ENCODE data around the gene UBALD1.

The UBALD1 gene

DNA sequence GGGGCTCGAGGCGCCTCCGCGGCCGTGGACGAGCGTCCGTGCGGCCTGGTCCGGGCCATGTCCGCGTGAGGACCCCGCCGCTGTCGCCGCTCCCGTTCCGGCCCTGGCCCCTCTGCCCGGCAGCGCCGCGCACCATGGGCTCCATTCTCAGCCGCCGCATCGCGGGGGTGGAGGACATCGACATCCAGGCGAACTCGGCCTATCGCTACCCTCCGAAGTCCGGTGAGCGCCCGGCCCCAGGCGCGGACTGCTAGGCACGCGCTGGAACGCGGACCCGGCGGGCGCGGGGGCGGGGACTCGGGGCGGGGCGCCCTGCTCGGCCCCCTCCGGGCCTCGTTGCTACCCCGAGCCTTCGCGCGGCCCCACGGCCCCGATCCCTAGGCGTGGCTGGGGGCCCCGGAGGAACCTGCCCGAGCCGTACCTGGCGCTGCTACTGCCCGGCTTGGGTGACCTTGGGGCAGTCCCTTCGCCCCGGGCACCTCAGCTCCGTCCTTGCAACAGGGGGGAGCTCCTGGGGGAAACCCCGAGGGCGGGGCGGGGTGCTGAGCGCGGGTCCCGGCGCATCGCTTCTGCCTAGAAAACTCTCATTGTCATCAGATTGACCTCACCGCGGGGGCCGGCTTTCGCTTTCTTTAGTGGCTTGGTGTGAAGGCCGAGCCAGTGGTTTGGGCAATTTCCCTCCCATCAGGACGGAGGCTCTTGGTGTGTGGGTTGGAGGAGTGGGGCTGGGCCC, 10.3 kb upstream of the UBALD1 start:
- peak; percentile 65 to 75 for DNase-seq (ENCODE audit: low read depth in 2 of 2)
- peak overlapping the region; percentile 94 to 95 for H3K4me3 ChIP-seq (replicated peaks in 1 of 2; ENCODE audit: low read depth in 2 of 2, low read length in 2 of 2)
- TF ChIP-seq, protein P1, sequence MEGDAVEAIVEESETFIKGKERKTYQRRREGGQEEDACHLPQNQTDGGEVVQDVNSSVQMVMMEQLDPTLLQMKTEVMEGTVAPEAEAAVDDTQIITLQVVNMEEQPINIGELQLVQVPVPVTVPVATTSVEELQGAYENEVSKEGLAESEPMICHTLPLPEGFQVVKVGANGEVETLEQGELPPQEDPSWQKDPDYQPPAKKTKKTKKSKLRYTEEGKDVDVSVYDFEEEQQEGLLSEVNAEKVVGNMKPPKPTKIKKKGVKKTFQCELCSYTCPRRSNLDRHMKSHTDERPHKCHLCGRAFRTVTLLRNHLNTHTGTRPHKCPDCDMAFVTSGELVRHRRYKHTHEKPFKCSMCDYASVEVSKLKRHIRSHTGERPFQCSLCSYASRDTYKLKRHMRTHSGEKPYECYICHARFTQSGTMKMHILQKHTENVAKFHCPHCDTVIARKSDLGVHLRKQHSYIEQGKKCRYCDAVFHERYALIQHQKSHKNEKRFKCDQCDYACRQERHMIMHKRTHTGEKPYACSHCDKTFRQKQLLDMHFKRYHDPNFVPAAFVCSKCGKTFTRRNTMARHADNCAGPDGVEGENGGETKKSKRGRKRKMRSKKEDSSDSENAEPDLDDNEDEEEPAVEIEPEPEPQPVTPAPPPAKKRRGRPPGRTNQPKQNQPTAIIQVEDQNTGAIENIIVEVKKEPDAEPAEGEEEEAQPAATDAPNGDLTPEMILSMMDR (IDR thresholded peaks at IDR 0.05; ENCODE audit: low read depth, low read length): no peak

DNA sequence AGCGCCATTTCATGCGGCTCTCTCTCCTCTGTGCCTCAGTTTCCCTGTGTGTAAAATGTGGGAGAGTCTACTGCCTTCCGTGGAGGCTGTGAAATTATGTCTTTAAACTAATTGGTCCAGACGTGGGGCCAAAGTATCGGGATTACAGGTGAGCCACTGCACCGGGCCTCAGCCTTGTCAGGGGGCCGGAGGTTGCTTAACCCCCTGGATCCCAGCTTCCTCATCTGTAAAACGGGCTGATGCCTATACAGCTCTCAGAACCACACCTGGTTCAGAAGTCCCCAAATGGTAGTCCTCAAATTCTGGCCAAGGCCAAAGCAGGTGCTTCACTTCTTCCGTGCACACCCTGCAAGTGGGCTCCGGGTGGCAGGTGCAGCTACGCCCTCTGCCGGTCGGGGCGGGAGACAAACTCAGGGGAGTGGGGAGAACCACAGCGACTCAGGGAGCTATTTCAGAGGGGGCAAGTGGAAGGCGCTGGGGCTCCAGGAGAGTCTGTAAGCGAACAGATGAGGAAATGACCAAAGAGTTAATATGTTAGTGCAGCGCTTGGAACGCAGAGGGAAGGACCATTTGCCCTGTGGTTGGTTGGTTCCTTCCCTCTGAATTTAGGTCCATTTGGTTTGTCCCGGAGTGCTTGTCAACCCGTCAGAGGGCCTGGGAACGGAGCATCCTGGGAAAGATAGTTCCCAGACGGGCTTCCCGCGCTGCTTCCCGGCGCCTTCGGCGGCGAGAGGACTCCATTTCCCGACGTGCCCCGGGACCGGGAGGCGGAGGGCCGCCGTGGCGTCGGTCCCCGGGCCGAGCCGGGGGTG, 9.5 kb upstream of the UBALD1 start, which contains the start of gene MGRN1:
Gene MGRN1, plus strand, starts transcription at position 812 of the 812 bp plus-strand sequence. CDS start 135 bp downstream, outside the sequence.
- TF ChIP-seq, protein P1 (IDR thresholded peaks at IDR 0.05; ENCODE audit: low read depth, low read length): peak; percentile 94
- DNase-seq (ENCODE audit: low read depth in 2 of 2): peak; percentile 98
- H3K4me3 ChIP-seq (replicated peaks in 1 of 2; ENCODE audit: low read depth in 2 of 2, low read length in 2 of 2): peak within 1 kb of the TSS; percentile 94 to 95

DNA sequence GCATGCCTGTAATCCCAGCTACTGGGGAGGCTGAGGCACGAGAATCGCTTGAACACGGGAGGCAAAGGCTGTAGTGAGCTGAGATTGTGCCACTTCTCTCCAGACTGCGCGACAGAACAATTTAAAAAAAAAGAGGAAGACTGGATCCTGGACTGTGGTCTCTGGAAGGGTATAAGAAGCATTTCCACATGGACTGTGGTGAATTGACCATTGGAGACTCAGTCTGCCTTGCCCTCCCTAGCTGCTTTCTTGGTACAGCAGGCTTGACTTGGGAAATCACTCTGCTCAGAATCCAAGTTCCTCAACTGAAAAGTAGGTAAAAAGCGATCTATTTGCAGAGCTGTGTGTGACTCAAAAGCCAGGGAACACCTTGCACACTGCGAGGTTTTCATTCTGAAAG, 8.9 kb upstream of the UBALD1 start:
- H3K4me3 ChIP-seq (replicated peaks in 1 of 2; ENCODE audit: low read depth in 2 of 2, low read length in 2 of 2): no peak overlapping the region
- no peak for DNase-seq (ENCODE audit: low read depth in 2 of 2)
- TF ChIP-seq, protein P1 (IDR thresholded peaks at IDR 0.05; ENCODE audit: low read depth, low read length): no peak

DNA sequence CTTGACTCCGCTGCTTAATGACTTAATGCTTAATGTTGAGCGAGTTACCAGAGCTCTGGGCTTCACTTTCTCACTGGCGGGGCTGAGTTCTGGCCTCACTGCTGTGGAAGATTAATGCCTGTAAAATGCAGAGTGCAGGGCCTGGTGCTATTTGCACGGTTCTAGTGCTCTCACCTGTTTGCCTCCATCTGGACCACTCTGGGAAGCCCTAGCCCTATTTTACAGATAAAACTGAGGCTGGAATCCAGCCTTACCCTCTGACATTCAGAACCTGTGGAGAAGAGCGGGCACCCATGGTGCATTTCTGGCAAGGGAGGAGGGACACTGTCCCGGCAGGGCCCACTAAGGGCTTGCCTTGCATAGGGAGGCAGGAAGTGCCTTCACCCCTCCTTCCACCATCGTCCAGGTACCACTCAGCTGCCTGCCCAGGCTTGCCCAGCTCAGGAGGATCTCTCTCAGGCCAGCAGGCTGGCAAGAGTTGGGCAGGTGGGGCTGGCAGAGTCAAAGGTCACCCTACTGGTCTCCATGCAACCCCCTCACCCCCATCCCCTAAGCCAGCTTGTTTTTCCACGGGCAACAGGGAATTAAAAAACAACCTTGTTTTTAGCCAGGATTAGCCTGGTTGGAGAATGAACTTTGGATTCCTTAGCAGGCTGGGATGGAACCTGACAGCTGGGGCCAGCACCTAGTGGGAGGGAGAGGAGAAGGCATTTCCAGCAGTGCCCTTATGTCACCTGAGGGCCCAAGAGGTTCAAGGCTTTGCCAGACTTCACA, 4.1 kb upstream of the UBALD1 start:
- H3K4me3 ChIP-seq (replicated peaks in 1 of 2; ENCODE audit: low read depth in 2 of 2, low read length in 2 of 2): no peak overlapping the region
- TF ChIP-seq, protein P1 (IDR thresholded peaks at IDR 0.05; ENCODE audit: low read depth, low read length): no peak
- no peak for DNase-seq (ENCODE audit: low read depth in 2 of 2)

DNA sequence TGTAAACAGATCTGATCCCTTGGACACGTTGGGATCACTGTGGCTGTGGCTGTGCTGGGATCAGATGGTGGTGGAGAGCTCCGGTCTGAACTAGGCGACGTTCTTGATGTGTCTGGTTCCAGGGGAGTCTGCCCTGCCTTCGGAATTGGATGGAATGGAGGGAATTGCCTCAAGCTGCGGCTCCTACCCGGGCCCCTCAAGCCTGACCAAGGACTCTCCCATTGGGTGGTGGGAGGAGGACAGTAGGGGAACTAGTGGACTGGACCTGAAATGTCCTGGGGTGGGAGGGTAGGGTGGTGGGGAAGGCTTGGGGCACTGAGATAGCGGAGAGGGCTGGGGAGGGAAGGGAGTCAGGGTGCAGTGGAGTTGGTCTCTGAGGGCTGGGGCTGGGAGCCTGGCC, 3.2 kb upstream of the UBALD1 start:
- DNase-seq (ENCODE audit: low read depth in 2 of 2): no peak
- no peak overlapping the region for H3K4me3 ChIP-seq (replicated peaks in 1 of 2; ENCODE audit: low read depth in 2 of 2, low read length in 2 of 2)
- TF ChIP-seq, protein P1 (IDR thresholded peaks at IDR 0.05; ENCODE audit: low read depth, low read length): no peak

DNA sequence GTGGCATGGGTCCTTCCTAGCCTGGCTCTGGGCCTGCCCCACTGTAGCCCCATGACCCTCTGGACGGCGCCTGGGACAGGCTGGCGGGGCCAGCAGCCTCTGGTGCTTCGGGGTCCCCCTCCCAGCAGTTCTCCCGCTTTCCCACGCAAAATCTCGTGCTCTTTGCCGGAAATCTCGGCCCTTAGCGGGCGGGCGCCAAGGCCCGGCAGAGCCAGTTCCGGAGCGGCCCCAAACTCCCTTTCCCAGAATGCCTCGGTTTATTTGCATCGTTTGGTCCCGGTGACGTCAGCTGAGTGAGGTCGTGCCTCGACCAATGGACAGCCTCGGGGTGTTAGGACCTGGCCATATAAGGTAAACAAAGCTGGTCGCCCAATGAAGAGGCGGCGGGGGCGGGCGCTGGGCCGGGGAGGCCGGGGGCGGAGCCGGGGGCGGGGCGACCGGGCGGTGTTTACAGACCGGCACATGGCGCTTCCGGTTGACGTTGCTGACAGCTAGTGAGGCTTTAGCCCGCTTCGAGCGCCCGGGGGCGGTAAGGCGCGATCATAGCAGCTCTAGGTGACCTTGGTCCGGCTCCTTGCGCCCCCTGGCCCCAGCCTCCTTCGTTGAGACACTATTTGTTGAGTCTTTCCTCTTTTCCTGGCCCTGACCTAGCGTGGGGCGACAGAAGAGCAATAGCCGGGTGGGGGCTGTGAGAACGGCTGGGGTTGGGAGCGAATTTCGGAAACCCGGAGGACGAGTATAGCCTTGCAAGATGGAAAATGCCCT, 1.5 kb upstream of the UBALD1 start:
- peak; percentile 100 for DNase-seq (ENCODE audit: low read depth in 2 of 2)
- peak overlapping the region; percentile 60 to 64 for H3K4me3 ChIP-seq (replicated peaks in 1 of 2; ENCODE audit: low read depth in 2 of 2, low read length in 2 of 2)
- TF ChIP-seq, protein P1 (IDR thresholded peaks at IDR 0.05; ENCODE audit: low read depth, low read length): peak; percentile 47

Measured in cardiac fibroblast (primary cell).